Neural crest cell (in vitro differentiated cells): ENCODE results near the gene SMIM10L2A. TPM values are rescaled to one million over a fixed set of nuclear protein-coding genes. Genes with fewer than 3 reads are reported as not detected.

ENCODE experiments used
- DNase-seq: peaks from one replicate; pipeline ENCODE4 v3.0.0; 2021; ENCODE audit warnings: low read depth, mixed read lengths, low spot score
- H3K27ac Mint-ChIP-seq: one replicate; pipeline ENCODE4 v1.8.0; 2021; ENCODE audit warnings: mild to moderate bottlenecking, mixed read lengths; ENCODE audit not compliant: unreplicated experiment
- H3K27me3 Mint-ChIP-seq: 2 replicates; pipeline ENCODE4 v1.8.0; 2021; ENCODE audit warnings: low read depth, mild to moderate bottlenecking, mixed read lengths
- H3K36me3 Mint-ChIP-seq: 2 replicates; pipeline ENCODE4 v1.8.0; 2021; ENCODE audit warnings: low read depth, mild to moderate bottlenecking, mixed read lengths
- H3K4me1 Mint-ChIP-seq: 2 replicates; pipeline ENCODE4 v1.8.0; 2021; ENCODE audit warnings: mixed read lengths
- H3K4me3 Mint-ChIP-seq: one replicate; pipeline ENCODE4 v1.8.0; 2021; ENCODE audit warnings: mild to moderate bottlenecking, mixed read lengths
- H3K9me3 Mint-ChIP-seq: 2 replicates; pipeline ENCODE4 v1.8.0; 2021; ENCODE audit warnings: mixed read lengths
- CTCF ChIP-seq: fragments of 200-600 bp; sonication (generic); conservative IDR thresholded peaks from 2 replicates; pipeline ENCODE4 v1.5.0; 2021; ENCODE audit warnings: antibody characterized with exemption, mild to moderate bottlenecking
- total RNA-seq: library from RNA; stranded (reverse); gene quantifications from 2 replicates; pipeline ENCODE4 v1.2.1, GENCODE V29; 2021

Gene SMIM10L2A
- total RNA-seq, 1 donor from 2014 or later: 3.8 TPM

DNA sequence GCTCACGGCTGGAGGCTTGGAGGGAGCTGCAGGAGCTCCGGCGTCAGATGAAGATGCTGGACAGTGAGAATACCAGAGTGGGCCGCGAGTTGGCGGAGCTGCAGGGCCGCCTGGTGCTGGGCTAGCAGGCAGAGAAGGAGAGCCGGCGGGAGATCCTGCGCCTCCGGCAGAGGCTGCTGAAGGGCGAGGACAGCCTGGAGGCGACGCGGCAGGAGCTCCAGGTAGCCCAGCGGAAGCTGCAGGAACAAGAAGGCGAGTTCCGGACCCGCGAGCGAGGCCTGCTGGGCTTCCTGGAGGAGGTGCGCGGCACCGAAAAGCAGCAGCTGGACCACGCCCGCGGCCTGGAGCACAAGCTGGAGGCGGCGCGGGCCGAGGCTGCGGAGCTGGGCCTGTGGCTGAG is 14.7 kb downstream of the SMIM10L2A start:
- no peaks in the 10 kb centered on the region for H3K4me1 Mint-ChIP-seq
- no peak for TF ChIP-seq CTCF
- peaks cover 10% of the 10 kb centered on the region for H3K9me3 Mint-ChIP-seq
- DNase-seq: no peak
- no peak overlapping the region for H3K4me3 Mint-ChIP-seq
- no peak overlapping the region for H3K27ac Mint-ChIP-seq
- no peaks in the 10 kb centered on the region for H3K36me3 Mint-ChIP-seq
- no peaks in the 10 kb centered on the region for H3K27me3 Mint-ChIP-seq

GRCh38 chrX:135436966-135437866 is 15.5 kb downstream of the SMIM10L2A start:
- no peak for DNase-seq
- no peak for TF ChIP-seq CTCF
- Mint-ChIP-seq H3K4me3 (no peak overlapping the region), H3K4me1 (no peaks in the 10 kb centered on the region), H3K27ac (no peak overlapping the region), H3K27me3 (no peaks in the 10 kb centered on the region), H3K36me3 (no peaks in the 10 kb centered on the region), H3K9me3 (peaks cover 6% of the 10 kb centered on the region)

GRCh38 chrX:135437867-135438733 is 16.4 kb downstream of the SMIM10L2A start:
- Mint-ChIP-seq H3K4me1 (no peaks in the 10 kb centered on the region), H3K4me3 (no peak overlapping the region), H3K9me3 (peaks cover 6% of the 10 kb centered on the region), H3K36me3 (no peaks in the 10 kb centered on the region), H3K27ac (no peak overlapping the region), H3K27me3 (no peaks in the 10 kb centered on the region)
- TF ChIP-seq CTCF: no peak
- no peak for DNase-seq

- Mint-ChIP-seq H3K27me3 (no peaks in the 10 kb centered on the region), H3K4me1 (no peaks in the 10 kb centered on the region), H3K36me3 (no peaks in the 10 kb centered on the region), H3K27ac (no peak overlapping the region), H3K9me3 (peaks cover 6% of the 10 kb centered on the region), H3K4me3 (no peak overlapping the region)
- no peak for TF ChIP-seq CTCF
- DNase-seq: no peak
These were observed 16.9 kb downstream of the SMIM10L2A start for GRCh38 chrX:135438734-135439043.

GRCh38 chrX:135449637-135450550 is 28.1 kb downstream of the SMIM10L2A start:
- no peak for DNase-seq
- Mint-ChIP-seq H3K4me1 (no peaks in the 10 kb centered on the region), H3K4me3 (no peak overlapping the region), H3K27ac (no peak overlapping the region), H3K27me3 (no peaks in the 10 kb centered on the region), H3K9me3 (no peaks in the 10 kb centered on the region), H3K36me3 (no peaks in the 10 kb centered on the region)
- no peak for TF ChIP-seq CTCF
